Thoracic aorta (tissue), 2 donors: ENCODE results near the gene DDIT3. TPM values are rescaled to one million over a fixed set of nuclear protein-coding genes. Genes with fewer than 3 reads are reported as not detected.
A peak's percentile ranks its signal among the peaks of the same experiment; 100 is the strongest.

Experiments
- ATAC-seq: fragments of 150-250 bp; one replicate; pipeline ENCODE4 v1.8.0; 2017; ENCODE audit warnings: low read depth; ENCODE audit not compliant: insufficient number of reproducible peaks, low FRiP score
- DNase-seq: peaks from one replicate; pipeline ENCODE4 v3.0.0-alpha.2; 2020; ENCODE audit warnings: low spot score
- H3K27ac ChIP-seq, 2 donors: fragments of 200-600 bp; sonication (generic); 1 replicate in 1 of 2; 2 replicates in 1 of 2; pipeline ENCODE4 v1.5.1; 2016; ENCODE audit warnings: mild to moderate bottlenecking in 2 of 2, moderate library complexity in 2 of 2
- H3K27me3 ChIP-seq: fragments of 200-600 bp; sonication (generic); replicated peaks from 2 replicates; pipeline ENCODE4 v1.6.0; 2016; ENCODE audit warnings: mild to moderate bottlenecking; ENCODE audit not compliant: insufficient read depth
- H3K36me3 ChIP-seq: fragments of 200-600 bp; sonication (generic); one replicate; pipeline ENCODE4 v1.5.1; 2016
- H3K4me1 ChIP-seq, 2 donors: fragments of 200-600 bp; sonication (generic); 1 replicate in 1 of 2; 2 replicates in 1 of 2; pipeline versions ENCODE4 v1.5.1 to v1.6.0; 2016; ENCODE audit warnings: low read depth in 2 of 2, mild to moderate bottlenecking in 1 of 2; ENCODE audit not compliant: control insufficient read depth in 1 of 2
- H3K4me3 ChIP-seq: fragments of 200-600 bp; sonication (generic); 2 replicates; pipeline ENCODE4 v1.5.1; 2016; ENCODE audit warnings: mild to moderate bottlenecking
- H3K9me3 ChIP-seq: fragments of 200-600 bp; sonication (generic); 2 replicates; pipeline ENCODE4 v1.5.1; 2016
- total RNA-seq, 2 donors: library from RNA; depleted of rRNA; stranded (reverse); fragments of >200 nt; gene quantifications; one replicate each; pipeline versions ENCODE4 v1.1.0 to v1.2.3, GENCODE V29; 2016
- TF ChIP-seq, protein P1 (sequence below): fragments of 200-600 bp; sonication (generic); IDR thresholded peaks from one replicate; pipeline ENCODE4 v1.5.1; 2019; ENCODE audit warnings: antibody characterized with exemption

Gene DDIT3
- total RNA-seq, 2 donors from 2014 or later = 35.5 to 39.6 TPM

DNA sequence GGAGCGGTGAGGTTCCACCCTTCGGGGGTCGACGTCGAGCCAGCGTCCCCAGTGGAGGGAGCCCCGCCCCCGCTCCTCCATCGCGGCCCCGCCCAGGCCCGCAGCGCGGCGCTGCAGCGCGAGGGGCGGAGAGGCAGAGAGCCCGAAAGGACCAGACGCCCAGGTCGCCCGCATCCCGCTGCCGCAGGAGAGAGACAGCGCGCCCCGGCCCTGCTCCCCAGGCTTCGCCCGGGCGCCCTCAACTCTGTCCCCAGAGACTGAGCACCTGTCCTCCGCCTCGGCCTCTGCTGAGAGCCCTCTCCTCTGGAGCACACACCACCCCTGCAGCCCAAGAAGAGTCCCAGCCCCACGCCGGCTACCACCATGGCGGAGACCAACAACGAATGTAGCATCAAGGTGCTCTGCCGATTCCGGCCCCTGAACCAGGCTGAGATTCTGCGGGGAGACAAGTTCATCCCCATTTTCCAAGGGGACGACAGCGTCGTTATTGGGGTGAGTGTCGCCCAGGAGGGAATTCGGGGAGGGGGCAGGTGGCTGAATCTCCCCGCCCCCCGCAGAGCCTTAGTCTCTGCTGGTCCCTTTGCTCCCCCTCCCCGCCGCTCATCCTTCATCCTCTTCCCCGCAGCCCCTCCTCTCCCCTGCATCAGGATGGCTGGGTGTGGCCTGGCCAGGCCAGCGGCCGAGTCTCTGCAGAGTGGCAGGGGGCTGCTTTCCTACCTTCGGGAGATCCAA, 29.8 kb upstream of the DDIT3 start, which contains the start of gene KIF5A:
KIF5A (plus strand) TSS at position 136 of the 732 bp plus-strand sequence; CDS start at position 364, 228 bp downstream.
- H3K27me3 ChIP-seq = no peaks in the 10 kb centered on the region
- TF ChIP-seq, protein P1, sequence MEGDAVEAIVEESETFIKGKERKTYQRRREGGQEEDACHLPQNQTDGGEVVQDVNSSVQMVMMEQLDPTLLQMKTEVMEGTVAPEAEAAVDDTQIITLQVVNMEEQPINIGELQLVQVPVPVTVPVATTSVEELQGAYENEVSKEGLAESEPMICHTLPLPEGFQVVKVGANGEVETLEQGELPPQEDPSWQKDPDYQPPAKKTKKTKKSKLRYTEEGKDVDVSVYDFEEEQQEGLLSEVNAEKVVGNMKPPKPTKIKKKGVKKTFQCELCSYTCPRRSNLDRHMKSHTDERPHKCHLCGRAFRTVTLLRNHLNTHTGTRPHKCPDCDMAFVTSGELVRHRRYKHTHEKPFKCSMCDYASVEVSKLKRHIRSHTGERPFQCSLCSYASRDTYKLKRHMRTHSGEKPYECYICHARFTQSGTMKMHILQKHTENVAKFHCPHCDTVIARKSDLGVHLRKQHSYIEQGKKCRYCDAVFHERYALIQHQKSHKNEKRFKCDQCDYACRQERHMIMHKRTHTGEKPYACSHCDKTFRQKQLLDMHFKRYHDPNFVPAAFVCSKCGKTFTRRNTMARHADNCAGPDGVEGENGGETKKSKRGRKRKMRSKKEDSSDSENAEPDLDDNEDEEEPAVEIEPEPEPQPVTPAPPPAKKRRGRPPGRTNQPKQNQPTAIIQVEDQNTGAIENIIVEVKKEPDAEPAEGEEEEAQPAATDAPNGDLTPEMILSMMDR = no peak
- H3K9me3 ChIP-seq = no peaks in the 10 kb centered on the region
- H3K4me1 ChIP-seq = peaks cover 9 to 29% of the 10 kb centered on the region in 2 donors
- DNase-seq (no peak), ATAC-seq (no peak)
- H3K27ac ChIP-seq = no peak within 1 kb of the TSS
- no peaks in the 10 kb centered on the region for H3K36me3 ChIP-seq
- peak within 1 kb of the TSS; percentile 81 for H3K4me3 ChIP-seq

DNA sequence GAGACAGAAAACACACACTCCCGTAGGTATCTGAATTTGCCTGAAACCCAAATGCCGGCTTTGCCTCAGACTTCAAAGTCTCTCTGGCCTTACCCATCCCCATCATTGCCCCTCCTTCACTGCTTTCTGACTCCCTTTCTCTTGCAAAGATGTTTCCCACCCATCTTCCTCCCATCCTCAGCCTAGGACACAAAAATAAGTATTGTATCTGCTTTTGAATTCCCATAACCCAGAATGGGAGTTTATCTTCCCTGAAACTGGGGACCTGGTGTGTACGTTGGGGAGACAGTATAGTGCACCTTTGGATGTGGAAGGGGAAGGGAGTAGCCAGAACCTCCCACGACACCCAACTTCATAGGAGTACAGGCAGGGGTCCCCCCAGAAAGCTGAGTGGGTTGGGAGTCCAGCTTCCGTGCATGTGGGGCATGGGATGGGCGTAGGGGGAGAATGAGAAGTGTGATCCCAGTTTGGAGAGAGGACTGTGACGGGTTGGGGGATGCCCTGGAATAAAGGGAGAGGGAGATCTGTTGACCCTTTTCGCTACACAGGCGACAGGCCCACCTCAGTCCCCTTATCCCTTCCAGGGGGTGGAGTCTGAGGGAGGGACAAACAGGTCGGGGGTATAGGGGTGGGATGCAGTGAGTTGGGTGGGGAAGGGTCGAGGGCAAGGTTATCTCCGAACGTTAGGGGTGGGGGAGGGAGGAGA, 29.0 kb upstream of the DDIT3 start:
- TF ChIP-seq, protein P1 = no peak
- H3K4me3 ChIP-seq = peak overlapping the region; percentile 81
- no peak overlapping the region for H3K27ac ChIP-seq
- peaks cover 9 to 29% of the 10 kb centered on the region in 2 donors for H3K4me1 ChIP-seq
- H3K9me3 ChIP-seq = no peaks in the 10 kb centered on the region
- no peak for ATAC-seq
- no peaks in the 10 kb centered on the region for H3K27me3 ChIP-seq
- no peak for DNase-seq
- no peaks in the 10 kb centered on the region for H3K36me3 ChIP-seq

DNA sequence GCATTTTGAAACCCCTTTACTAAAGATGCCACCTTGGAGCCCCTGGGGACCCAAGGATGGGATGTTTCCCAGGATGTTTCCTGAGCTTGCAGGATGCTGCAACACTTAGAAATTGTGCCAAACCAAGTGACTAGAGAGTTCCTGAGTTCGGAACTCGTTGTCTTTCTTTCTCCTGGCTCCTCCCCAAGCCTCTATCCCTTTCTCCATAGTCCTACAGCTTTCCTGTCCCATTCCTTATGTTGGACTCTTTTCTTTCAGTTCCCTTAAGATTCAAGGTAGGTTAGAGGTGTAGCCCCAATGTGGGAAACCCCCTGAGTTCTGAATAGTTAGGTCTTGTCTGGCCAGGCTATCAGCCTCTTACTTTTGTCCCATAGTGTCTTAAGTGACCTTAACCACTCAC, 28.2 kb upstream of the DDIT3 start:
- DNase-seq = no peak
- no peaks in the 10 kb centered on the region for H3K9me3 ChIP-seq
- TF ChIP-seq, protein P1 = no peak
- H3K27me3 ChIP-seq = no peaks in the 10 kb centered on the region
- no peak overlapping the region for H3K27ac ChIP-seq
- H3K4me3 ChIP-seq = no peak overlapping the region
- no peaks in the 10 kb centered on the region for H3K36me3 ChIP-seq
- H3K4me1 ChIP-seq = peaks cover 9 to 29% of the 10 kb centered on the region in 2 donors
- no peak for ATAC-seq

DNA sequence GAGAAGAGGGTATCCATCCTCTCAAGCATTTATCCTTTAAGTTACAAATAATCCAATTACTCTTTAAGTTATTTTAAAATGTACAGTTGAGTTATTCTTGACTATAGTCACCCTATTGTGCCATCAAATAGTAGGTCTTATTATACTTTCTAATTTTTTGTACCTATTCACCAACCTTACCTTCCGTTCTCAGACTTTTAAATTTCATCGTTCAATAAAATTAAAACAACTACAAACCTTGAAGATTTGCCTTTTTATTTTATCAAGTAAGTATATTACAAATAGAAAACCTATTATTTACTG, 27.6 kb upstream of the DDIT3 start:
- no peaks in the 10 kb centered on the region for H3K27me3 ChIP-seq
- no peak for DNase-seq
- no peak for ATAC-seq
- peaks cover 9 to 29% of the 10 kb centered on the region in 2 donors for H3K4me1 ChIP-seq
- H3K27ac ChIP-seq = no peak overlapping the region
- no peaks in the 10 kb centered on the region for H3K36me3 ChIP-seq
- TF ChIP-seq, protein P1 = no peak
- H3K9me3 ChIP-seq = no peaks in the 10 kb centered on the region
- H3K4me3 ChIP-seq = no peak overlapping the region

DNA sequence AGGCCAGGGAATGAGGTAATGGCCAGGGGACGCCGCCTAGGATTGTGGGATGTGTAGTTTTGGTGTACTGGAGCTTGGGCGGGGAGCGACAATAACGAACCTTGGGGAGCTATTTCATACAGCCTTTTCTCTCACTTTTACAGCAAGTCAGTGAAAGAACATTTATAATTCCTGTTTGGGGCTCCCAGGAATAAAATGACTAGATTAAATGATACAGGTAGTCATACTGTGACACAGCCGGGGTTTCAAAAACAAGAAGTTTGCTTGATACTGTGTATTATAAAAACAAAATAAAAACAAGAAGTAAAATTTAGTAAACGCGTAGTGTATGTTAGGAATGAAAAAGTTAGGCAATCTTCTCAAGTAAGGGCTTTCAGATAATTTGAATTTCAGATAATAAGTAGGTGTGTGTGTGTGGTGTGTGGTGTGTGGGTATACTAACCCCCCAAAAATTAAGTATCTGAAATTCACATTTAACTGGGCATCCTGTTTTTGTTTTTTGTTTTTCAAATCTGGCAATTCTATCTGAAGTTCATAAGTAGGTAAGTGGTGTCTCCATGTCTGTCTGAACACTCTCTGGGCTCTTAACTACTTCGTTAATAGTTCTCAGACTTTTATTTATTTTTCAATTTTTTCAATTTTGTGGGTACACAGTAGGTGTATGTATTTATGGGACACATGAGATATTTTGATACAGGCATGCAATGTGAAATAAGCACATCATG, 27.1 kb upstream of the DDIT3 start:
- DNase-seq (no peak), ATAC-seq (no peak)
- TF ChIP-seq, protein P1 = no peak
- H3K4me1 ChIP-seq = peaks cover 9 to 29% of the 10 kb centered on the region in 2 donors
- no peaks in the 10 kb centered on the region for H3K9me3 ChIP-seq
- peak overlapping the region in 1 of 2 donors; percentile 80 for H3K27ac ChIP-seq
- H3K36me3 ChIP-seq = no peaks in the 10 kb centered on the region
- H3K4me3 ChIP-seq = peak overlapping the region; percentile 94
- no peaks in the 10 kb centered on the region for H3K27me3 ChIP-seq
